ENCODE results near the gene SLC45A3.

SLC45A3 gene

DNA sequence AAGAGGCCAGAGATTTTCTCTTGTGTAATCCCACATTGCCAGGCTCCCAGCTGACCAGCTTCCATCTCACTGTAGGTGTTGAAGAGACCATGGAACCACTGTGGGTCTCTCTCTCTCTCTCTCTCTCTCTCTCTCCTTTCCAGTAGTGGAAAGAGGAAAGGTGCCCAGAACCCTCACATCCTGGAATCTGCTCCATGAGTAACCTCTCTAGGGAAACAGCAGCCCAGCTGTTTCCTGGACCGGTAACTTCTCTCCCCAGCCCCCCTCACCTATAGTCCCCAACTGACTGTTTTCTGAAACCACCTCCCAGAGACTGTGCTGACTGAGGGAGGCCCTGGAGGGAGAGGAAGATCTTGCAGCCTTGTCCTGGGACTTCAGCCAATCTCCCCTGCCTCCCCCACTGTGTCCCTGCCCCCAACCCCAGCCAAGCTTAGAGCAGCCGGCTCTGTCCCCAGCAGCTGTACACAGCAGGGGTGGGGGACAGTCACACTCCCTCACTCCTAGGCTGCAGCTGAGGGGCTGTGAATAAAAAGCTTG lies 20.6 kb upstream of the SLC45A3 start:
- DNase-seq (ENCODE audit: low spot score) = no peak

DNA sequence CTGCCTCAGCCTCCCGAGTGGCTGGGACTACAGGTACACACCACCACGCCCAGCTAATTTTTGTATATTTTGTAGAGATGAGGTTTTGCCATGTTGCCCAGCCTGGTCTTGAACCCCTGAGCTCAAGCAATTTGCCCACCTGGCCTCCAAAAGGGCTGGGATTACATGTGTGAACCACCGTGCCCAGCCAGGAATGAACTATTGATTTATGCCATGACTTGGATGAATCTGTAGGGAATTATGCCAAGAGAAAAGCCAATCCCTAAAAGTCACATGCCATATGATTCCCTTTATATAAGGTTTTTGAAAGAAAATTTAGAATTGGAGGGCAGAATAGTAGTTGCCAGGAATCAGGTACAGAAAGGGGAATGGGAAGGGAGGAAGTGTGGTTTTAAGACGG lies 19.1 kb upstream of the SLC45A3 start:
- DNase-seq (ENCODE audit: low spot score) = no peak

DNA sequence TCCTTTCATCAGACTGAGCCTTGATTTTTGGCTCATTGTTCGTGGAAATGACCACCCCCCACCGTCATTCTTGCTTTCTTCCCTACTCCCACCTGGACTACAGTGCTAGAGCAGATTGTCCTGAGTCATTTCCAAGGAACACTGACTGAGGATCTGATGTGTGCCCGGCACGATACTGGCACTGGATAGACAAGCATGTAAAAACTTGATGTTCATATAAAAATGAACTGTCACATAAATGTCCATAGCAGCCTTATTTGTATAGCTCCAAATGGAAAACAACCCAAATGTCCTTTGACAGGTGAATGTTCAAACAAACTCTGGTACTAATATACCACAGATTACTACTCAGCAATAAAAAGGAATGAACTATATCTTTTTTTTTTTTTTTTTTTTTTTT lies 18.6 kb upstream of the SLC45A3 start:
- no peak for DNase-seq (ENCODE audit: low spot score)

DNA sequence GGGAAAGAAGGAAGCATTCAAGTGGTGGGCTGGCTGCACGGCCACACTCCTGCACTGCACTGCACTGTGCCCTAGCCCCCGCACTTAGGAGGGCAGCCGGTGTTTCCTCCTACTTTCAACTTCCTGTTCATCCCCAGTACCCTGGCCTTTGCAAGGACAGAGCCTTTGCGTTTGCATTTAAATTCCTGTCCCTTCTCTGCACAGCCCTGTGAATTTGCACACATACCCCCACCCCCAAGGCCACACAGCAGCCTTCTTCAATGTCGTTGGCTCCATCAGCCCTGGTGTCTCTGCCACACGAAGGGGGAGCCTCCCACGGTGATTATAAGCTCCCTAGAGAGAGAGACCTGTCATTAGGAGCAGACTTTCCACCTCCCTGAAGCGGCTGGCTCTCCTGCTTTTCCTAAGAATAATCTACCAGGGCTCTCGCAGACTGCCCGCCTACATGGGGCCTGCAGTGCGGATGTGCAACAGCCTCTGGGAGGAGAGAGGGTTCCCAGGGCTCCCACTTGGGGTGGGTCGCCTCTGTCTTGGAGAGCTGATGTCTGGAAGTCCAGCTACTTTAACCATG lies 13.2 kb upstream of the SLC45A3 start:
- no peak for DNase-seq (ENCODE audit: low spot score)

DNA sequence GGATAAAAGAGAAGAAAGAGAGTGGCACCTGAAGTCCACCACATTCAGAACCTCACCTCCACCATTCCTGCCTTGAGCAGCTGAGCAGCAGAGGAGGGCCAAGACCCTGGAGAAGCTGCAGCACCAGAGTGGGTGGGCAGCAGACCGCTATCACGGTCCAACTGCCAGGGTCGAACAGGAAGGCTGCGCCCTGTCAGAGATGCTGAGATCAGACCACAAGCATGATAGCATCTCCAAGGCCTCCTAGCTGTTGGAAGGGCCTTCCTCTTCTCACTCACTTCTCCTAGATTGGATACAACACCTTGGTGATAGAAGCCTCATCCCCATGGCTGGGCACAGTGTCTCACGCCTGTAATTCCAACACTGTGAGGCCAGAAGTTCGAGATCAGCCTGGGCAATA lies 12.1 kb upstream of the SLC45A3 start:
- no peak for DNase-seq (ENCODE audit: low spot score)

DNA sequence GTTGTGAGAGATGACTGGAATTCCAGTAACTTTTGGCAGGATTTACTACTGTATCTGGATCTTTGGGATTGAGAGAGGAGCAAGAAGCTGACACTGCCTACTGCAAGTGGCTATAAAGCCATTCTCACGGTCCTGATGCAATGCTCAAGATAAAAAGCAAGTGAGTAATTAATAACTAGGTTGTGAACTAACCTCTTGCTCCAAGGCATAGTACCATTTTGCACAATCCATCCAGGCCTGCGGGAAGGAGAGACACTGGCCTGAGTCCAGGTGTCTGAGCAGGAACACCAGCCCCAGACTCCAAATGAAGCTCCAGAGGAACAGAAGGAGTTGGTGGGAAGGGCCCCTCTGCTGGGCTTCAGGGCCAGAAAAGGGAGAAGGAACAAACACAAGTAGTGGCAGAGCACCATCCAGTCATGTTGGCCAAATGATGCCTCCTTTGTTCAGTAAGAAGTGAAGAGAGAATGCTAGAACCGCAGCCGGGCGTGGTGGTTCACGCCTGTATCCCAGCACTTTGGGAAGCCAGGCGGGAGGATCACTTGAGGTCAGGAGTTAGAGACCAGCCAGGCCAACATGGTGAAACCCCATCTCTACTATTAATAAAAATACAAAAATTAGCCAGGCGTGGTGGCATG lies 9.9 kb upstream of the SLC45A3 start:
- no peak for DNase-seq (ENCODE audit: low spot score)

DNA sequence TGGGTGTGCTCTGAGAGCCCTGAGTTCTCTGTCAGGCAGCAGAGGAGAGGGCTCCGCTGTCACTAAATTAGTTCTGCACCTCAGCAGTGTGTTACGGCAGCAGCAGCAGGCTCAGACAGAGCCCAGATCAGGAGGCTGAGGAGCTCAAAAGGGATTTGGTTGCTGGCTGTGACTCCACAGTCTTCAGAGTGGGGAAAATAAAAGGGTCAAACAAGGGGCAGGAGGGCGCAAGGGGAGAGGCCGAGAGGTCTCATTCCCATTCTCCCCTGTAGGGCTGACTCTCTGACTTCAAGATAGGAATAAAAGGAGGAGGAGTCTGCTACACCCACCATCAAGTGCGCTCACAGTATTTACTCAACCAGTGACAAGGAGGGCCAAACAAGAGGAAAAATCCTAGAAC lies 9.2 kb upstream of the SLC45A3 start:
- no peak for DNase-seq (ENCODE audit: low spot score)

DNA sequence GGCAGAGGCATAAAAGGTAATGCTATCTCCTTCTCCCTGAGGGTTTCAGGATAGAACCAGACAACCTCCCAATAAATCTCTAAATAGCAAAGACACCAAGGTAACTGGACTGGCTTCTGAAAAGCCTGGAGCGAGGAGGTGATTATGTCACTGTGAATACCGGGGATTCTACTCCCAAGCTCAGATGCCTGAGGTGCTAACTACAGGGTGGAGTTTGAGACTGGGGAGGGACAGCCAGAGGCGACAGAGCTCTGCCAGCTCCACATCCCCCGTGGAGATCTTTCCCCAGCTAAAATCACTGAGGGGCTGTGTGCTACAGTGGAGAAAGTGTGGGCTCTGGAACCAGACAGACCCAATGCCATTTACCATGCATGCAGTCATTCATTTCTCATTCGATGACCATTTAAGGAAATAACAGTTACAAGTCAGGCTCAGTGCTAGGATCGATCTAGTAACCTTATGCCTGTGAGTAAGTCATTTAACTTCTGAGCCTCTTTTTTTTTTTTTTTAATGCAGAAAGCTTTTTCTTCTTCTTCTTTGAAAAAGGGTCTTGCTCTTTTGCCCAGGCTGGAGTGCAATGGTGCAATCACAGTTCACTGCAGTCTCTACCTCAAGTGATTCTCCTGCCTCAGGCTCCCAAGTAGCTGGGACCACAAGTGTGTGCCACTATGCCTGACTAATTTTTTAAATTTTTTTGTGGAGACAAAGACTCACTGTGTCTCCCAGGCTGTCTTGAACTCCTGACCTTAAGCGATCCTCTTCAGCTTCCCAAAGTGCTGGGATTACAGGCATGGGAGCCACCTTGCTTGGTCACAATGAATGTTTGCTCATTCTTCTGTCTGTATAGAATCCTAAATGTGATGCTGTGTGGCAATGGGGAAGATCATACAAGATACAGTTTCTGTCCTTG lies 8.1 kb upstream of the SLC45A3 start:
- DNase-seq (ENCODE audit: low spot score) = no peak

DNA sequence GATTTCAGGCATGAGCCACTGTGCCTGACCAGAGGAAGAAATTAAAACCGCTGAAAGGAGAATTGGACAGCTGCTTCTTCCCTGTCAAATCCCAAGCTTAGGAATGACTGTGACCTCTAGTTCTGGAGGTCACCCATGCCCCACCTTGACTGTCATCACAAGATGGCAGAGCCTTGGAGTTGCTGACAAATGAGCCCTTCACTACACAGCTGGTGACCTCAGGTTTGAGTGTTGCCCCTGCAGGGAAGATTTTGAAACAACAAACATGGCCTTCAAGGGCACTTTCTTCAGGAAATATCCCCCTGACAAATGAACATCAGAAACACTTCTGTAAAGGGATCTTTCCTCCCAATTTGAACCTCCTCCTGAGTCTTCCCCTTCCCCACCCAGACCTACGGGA lies 6.9 kb upstream of the SLC45A3 start:
- no peak for DNase-seq (ENCODE audit: low spot score)

DNA sequence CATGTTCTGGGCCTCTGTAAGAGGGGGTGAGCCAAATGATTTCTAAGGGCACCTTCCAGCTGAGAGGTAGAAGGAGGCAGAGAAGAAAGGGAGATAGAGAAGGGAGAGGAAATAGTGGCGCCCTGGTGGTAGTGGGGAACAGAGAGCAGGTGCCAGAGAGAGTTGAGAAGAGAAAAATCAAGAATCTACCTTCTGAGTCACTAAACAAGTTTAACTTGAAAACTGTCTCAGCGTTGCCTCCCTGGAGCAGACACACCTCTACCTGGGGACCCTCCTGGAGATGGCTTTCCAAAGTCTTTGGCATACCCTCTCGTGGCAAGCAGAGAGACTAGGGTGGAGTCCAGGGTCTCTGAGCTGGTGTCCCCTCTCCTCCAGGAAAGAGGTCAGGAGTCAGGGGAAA lies 1.1 kb upstream of the SLC45A3 start:
- DNase-seq (ENCODE audit: low spot score) = no peak

DNA sequence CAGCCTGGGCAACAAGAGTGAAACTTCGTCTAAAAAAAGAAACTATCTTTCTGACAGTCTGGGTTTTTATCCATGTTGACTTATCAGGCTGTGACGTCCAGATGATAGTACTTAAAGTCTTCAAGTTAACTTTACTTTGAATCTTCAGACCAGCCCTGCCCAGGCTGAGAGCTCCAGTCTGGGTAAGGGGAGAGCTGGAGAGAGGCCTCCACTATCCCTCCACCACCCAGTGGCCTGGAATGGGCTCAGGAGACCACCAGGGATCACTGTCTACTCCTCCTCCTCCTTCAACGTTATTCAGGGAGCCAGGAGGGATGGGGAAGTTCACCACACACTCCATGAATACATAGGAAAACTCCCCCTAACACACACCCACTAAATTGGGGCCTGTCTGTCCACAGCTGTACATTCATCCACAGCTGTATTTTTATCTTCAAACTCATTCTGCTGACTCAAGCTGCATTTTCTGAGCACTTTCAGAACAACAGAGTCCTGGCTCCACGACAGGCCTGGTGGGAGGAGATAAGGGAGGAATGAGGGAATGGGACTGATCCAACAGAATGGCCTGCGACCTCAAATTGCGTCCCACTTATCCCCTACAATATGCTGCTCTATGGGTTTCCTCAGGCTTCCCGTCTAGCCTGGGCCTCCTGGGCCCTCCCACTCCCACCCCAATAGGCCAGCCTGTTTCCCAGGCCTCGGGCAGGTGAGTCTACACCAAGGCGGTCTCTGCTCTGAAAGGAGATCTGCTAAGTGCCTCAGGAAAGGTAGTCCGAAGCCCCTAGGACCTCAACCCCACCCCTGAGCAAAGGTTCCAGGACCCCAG lies 1.8 kb downstream of the SLC45A3 start:
- no peak for DNase-seq (ENCODE audit: low spot score)

DNA sequence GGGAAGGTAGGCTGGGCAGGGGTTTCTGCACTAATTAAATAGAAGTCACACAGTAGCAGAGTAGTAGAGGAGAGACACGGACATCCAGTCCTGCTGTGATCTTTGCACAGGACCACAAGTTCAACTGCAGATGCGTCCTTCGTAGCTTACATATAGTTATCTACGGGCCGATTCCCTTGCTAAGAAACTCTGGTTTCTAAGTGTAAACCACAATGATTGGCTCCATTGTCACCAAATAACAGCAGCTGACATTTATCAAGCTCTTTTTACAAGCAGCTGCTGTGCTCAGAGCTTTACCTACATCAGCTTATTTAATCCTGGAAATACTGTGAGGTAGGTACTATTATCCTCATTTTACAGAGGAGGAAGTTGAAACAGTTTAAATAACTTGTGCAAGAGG lies 3.1 kb downstream of the SLC45A3 start:
- DNase-seq (ENCODE audit: low spot score) = no peak

DNA sequence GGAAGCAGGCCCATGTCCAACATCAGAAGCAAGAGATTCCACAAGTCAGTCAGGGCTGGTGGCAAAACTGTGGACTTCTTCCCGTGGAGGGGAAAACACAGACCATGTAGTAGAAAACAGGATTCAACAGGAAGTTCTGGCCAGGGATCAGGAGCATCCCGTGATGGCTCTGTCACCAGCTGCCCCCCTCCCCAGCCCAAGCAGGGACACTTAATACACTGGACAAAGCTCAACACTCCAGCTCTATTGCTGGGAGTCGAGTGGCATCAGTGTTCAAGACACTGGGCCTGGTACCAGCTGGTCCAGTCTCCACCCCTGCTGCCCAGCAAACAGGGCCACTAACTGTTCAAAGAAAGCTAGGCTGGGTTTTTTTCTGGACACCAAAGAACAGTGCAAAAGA lies 3.7 kb downstream of the SLC45A3 start:
- no peak for DNase-seq (ENCODE audit: low spot score)

DNA sequence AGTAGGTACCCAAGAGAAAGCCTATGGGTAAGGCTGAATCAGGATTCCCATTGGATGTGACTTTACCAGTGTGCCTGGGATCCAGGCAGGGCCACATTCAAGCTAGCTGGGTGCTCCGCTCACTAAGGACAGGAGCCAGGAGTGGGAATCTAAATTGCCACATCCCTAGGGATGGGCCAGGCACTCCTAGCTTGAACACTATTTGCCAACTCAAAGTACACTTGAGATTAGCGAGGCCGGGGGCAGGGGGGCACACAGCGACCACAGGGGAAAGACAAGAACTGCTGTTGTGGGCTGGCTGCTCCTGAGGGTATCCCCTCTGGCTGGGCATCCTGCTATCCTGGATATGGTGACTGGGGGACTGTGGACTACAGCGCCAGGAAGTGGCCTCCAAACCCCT lies 4.3 kb downstream of the SLC45A3 start:
- no peak for DNase-seq (ENCODE audit: low spot score)

DNA sequence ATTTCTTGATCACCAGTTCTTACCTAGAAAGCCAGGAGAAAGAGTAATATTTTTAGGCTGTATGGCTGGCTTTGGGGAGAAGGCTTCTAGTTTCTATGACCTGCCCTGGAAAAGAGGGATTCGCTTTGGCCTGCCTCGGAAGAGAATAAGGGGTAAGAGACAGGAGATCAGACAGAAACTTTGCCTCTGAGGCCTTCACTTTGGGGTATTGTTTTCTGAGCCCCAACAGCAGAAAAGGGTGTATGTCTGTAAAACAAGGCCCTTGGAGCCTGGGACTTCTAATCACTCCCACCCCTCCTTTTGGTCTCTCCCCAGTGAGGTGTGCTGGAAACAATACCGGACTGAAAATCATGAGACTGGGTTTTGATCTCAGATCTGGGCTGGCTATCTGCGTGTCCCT lies 5.1 kb downstream of the SLC45A3 start:
- DNase-seq (ENCODE audit: low spot score) = no peak

DNA sequence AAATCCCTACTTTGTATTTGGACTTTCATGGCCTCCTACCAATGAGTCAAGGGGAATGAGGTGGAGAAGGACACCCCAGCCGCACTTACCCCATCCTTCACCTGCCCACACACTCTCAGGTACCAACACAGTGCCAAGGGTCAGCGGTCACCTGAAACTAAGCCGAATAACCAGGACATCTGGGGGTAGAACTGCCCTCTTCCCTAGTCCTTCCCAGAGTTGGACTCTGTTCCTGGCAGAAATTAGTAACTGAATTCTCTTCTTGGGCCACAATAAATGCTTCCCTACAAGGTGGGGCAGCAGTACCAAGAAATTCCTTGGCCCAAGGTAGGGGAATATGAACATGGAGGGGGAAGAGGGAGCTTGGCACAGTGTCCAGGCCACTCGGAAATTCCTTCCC lies 7.3 kb downstream of the SLC45A3 start:
- no peak for DNase-seq (ENCODE audit: low spot score)

DNA sequence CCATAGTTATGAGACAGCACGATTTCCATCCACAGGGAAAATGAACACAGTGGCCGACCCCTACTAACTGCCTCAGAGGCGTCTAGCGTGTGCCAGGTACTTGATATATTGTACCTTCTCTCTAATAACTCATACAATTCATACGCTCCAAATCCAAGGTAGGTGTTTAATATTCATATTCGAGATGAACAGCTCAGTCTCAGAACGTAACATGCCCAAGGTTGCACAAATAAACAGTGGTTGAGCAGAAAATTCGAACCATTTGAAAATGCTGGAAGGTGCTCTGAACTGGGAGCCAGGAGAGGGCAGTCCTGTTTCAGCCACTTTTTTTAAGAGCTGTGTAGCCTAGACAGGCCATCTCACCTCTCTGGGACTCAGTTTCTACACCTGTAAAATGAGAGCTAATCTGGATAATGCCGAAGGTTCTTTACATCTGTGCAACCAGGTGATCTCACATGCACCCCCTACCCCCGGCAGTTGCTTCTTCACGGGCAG lies 7.9 kb downstream of the SLC45A3 start:
- no peak for DNase-seq (ENCODE audit: low spot score)

DNA sequence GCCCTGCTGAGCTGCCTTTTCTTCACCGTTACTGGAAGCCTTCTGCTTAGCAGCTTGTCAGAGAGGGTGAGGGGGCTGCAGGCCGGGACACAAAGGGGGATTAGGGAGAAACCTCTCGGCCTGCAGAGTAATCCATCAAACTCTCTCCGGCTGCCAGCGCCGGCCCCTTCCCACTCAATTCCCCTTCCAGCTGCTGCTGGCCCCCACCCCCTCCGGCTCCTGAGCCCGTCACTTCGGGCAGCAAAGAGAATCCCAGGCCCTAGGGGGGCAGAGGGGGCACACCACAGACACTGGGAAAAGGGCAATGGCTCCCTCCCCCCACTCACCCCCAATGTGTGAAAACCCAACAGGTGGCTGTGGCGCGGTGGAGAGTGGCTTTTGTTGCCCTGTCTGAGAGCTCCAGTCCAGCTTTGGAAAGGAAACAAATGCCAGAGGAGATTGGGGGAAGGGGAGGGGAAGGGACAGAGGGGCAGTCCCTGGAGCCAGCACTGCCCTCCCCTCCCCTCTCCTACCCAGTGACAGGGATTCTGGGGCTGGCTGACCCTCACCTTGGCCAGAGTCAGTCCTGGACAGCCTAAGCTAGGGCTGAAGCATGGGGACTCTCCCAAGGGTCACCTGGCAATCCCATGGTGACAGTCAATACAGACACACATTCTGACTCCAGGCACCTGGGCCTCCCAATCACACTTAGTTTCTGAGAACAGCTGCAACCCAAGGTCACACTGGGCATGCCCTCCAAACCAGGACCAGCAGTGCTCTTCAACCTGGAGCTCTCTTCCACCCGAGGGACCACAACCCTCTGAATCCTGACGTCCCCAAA lies 9.5 kb downstream of the SLC45A3 start:
- DNase-seq (ENCODE audit: low spot score) = no peak

DNA sequence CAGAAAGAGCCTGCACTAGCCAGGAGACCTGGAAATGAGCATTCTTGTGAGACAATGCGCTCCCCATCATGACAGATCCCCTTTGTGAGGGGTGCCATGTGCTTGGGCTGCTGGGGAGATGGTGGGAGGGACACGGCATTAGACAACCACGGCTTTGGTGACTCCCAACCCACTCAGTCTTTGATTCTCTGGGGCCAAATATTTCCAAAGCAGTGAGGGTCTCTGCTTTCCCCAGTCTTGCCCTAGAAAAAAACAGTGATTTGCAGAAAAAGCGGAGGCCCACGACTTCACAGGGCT lies 10.2 kb downstream of the SLC45A3 start:
- no peak for DNase-seq (ENCODE audit: low spot score)

DNA sequence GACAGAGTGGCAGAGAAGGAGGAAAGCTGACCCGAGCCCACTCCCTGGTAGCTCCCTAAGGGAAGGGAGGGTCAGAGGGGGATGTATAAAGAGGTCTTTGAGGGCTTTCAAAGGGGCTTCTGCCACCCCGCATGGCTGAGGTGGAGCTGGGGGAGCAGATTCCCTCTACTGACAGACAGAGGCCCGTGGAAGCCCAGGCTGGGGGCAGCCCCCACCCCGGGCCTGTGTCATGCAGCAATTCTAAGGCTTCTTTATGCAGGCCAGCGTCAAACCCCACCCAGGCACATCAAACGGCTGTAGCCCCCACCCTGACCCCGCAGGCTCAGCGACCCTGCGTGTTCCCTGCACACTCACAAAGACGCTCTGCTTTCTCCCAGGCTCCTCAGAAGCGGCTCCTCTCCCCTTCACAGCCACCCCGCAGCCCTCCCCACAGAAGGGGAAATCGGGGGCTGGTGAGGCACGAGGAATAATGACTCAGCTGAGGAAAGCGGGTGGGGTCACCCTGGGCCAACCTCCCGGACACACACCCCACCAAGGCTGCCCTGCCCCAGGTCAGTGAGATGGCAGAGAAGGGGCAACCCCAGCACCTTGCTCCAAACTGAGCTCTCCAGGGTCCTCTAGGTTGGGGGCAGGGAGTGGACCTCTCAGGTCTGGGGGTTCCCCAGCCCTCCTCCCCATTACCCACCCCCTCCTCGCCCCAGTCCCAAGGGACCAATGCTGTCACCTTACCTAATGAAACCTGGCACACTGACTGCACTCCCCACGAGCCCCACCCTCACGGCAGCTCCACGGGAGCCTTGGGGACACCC lies 10.8 kb downstream of the SLC45A3 start:
- DNase-seq (ENCODE audit: low spot score) = no peak

DNA sequence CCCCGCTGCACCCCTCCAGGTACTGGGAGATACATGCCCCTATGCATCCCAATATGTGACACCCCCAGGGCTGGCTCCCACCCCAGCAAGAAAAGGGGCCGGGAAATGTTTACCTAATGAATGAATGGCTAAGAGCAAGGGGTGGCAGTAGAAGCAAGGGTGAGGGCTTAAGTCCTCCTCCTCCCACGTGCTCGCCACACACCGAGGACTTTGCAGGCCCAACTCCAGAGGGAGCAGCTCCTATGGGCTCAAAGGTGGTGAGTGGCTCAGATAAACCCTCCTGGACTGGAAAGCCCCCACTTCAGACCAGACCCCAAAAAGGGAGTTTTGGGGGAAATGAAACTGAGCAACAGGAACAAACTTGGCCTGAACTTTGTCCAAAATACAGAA lies 11.4 kb downstream of the SLC45A3 start:
- no peak for DNase-seq (ENCODE audit: low spot score)
